C4-2B (cell line): ENCODE results near the gene NME7.

Experiments
- CTCF ChIP-seq: fragments of 450-650 bp; conservative IDR thresholded peaks from 2 replicates; pipeline ENCODE4 v1.5.1; 2017; ENCODE audit warnings: mild to moderate bottlenecking
- ZFX ChIP-seq: fragments of 450-650 bp; IDR thresholded peaks from 2 replicates; pipeline ENCODE4 v1.6.1; 2017

- TF ChIP-seq CTCF = no peak
- TF ChIP-seq ZFX = no peak
Measured at GRCh38 chr1:169263059-169263458, 104.5 kb downstream of the NME7 start.
